ENCODE data around the gene ABHD14A. TPM values are rescaled to one million over a fixed set of nuclear protein-coding genes. Genes with fewer than 3 reads are reported as not detected.

The ABHD14A gene
- total and polyA plus RNA-seq, 2 of the 13 experiments (the other 11 are each of a cell fraction or from before 2014, with no cell fraction given) = 29.5 to 46.9 TPM

- no peak for TF ChIP-seq NONO (IDR thresholded peaks at IDR 0.05)
- no peak for TF ChIP-seq NONO (CRISPR knock-in tag; conservative IDR thresholded peaks at IDR 0.05)
- no peak for TF ChIP-seq KDM1A (CRISPR knock-in tag; IDR thresholded peaks at IDR 0.05)
- TF ChIP-seq YEATS4 (CRISPR knock-in tag; IDR thresholded peaks at IDR 0.05; ENCODE audit: borderline replicate concordance) = no peak
- TF ChIP-seq PRDM15 (CRISPR knock-in tag; IDR thresholded peaks at IDR 0.05) = no peak
- no peak for TF ChIP-seq STAT6 (CRISPR knock-in tag; IDR thresholded peaks at IDR 0.05; ENCODE audit: borderline replicate concordance)
- no peak for TF ChIP-seq FOXA3 (CRISPR knock-in tag; IDR thresholded peaks at IDR 0.05)
- no peak for TF ChIP-seq REPIN1 (CRISPR knock-in tag; IDR thresholded peaks at IDR 0.05; ENCODE audit: borderline replicate concordance, low read depth)
- TF ChIP-seq ZNF326 (CRISPR knock-in tag; IDR thresholded peaks at IDR 0.05; ENCODE audit: borderline replicate concordance) = no peak
- no peak for TF ChIP-seq ZNF674 (CRISPR knock-in tag; IDR thresholded peaks at IDR 0.05; ENCODE audit: low read depth)
- TF ChIP-seq CC2D1A (CRISPR knock-in tag; IDR thresholded peaks at IDR 0.05) = no peak
- TF ChIP-seq AHR (CRISPR knock-in tag; IDR thresholded peaks at IDR 0.05) = no peak
- 0 out of 2 replicates have a peak, but pooled peaks have one; percentile 4 for TF ChIP-seq ZBTB2 (CRISPR knock-in tag; IDR thresholded peaks at IDR 0.05; ENCODE audit: low read depth)
- peak; percentile 31; the same call in 1 of the 2 replicates for TF ChIP-seq ZNF546 (CRISPR knock-in tag; conservative IDR thresholded peaks at IDR 0.05)
- TF ChIP-seq GPN1 (CRISPR knock-in tag; IDR thresholded peaks at IDR 0.05; ENCODE audit: borderline replicate concordance) = 0 out of 2 replicates have a peak, but pooled peaks have one; percentile 19
- no peak for TF ChIP-seq ATF7 (IDR thresholded peaks at IDR 0.05)
- no peak for TF ChIP-seq ATF7 (CRISPR knock-in tag; IDR thresholded peaks at IDR 0.05)
- 0 out of 2 replicates have a peak, but pooled peaks have one; percentile 1 for TF ChIP-seq ZNF616 (CRISPR knock-in tag; IDR thresholded peaks at IDR 0.05; ENCODE audit: low read depth)
- no peak for TF ChIP-seq HOXA5 (CRISPR knock-in tag; IDR thresholded peaks at IDR 0.05)
- no peak for TF ChIP-seq SOX5 (CRISPR knock-in tag; IDR thresholded peaks at IDR 0.05; ENCODE audit: borderline replicate concordance)
- TF ChIP-seq WIZ (CRISPR knock-in tag; IDR thresholded peaks at IDR 0.05) = 0 out of 2 replicates have a peak, but pooled peaks have one; percentile 26
- no peak; the same call in 1 of the 2 replicates for TF ChIP-seq SAP130 (CRISPR knock-in tag; IDR thresholded peaks at IDR 0.05; ENCODE audit: low read depth)
- no peak for TF ChIP-seq SSRP1 (CRISPR knock-in tag; IDR thresholded peaks at IDR 0.05)
- TF ChIP-seq KLF13 (CRISPR knock-in tag; IDR thresholded peaks at IDR 0.05) = no peak; the same call in 1 of the 2 replicates
Observed at GRCh38 chr3:51974277-51974962, 444 bp upstream of the ABHD14A start (continued).

Measured in HepG2 (cell line).